Measurements from ENCODE around the gene KIF5A. TPM values are rescaled to one million over a fixed set of nuclear protein-coding genes. Genes with fewer than 3 reads are reported as not detected.

The KIF5A gene
- total and polyA plus RNA-seq, 2 of the 4 experiments (the other 2 are of a cell fraction) = 0.15 to 0.18 TPM

GRCh38 chr12:57529831-57530230 lies 20.0 kb upstream of the KIF5A start:
- H4K5ac ChIP-seq (ENCODE audit: low read depth, low read length) = no peak overlapping the region
- H2BK120ac ChIP-seq (ENCODE audit: low read depth, low read length) = no peak overlapping the region
- dilution Hi-C loops (cut with HindIII; ENCODE audit: low sequenced_read_pairs, unreplicated experiment) = no loop called here
- H3K9ac ChIP-seq (ENCODE audit: low read depth, low read length) = no peak overlapping the region
- no peak overlapping the region for H4K91ac ChIP-seq (ENCODE audit: insufficient read depth, low read depth, low read length)
- DNase-seq = no peak
- no peaks in the 10 kb centered on the region for H3K27me3 ChIP-seq (ENCODE audit: control insufficient read depth, insufficient read depth, low read length)
- ChIA-PET POLR2A (ENCODE audit: unreplicated experiment) (no interaction called here), CTCF (no interaction called here)
- WGBS, 2 experiments (ENCODE audit: extremely low coverage in 2 of 2, insufficient read length in 1 of 2) = no CpG with 5 or more reads among the region's 6 CpGs
- H2AK9ac ChIP-seq (replicated peaks; ENCODE audit: low read depth, low read length, poor library complexity) = no peak overlapping the region
- H3K14ac ChIP-seq (replicated peaks; ENCODE audit: low read depth, low read length) = no peak overlapping the region
- no peaks in the 10 kb centered on the region; the same call in 1 of the 2 replicates for H3K9me1 ChIP-seq (ENCODE audit: insufficient read depth, low read length)
- H3K18ac ChIP-seq (ENCODE audit: low read depth, low read length) = no peak overlapping the region
- no peaks in the 10 kb centered on the region; the same call in 1 of the 2 replicates for H3K4me1 ChIP-seq (ENCODE audit: control insufficient read depth, insufficient read depth, low read length)
- H3K36me3 ChIP-seq (ENCODE audit: control insufficient read depth, insufficient read depth, low read length) = peaks cover 81% of the 10 kb centered on the region
- intact Hi-C loops (cut with micrococcal nuclease) = no loop called here
- H3K79me1 ChIP-seq (ENCODE audit: low read depth in 1 of 2, low read length in 2 of 2) = peaks cover 9 to 42% of the 10 kb centered on the region in 2 experiments
- H4K20me1 ChIP-seq (ENCODE audit: insufficient read depth, low read length) = peaks cover 8% of the 10 kb centered on the region
- H4K8ac ChIP-seq (ENCODE audit: low read depth in 2 of 2, low read length in 2 of 2) = no peak overlapping the region
- H2BK15ac ChIP-seq (ENCODE audit: low read depth, low read length) = no peak overlapping the region
- H3K9me3 ChIP-seq (ENCODE audit: control insufficient read depth, insufficient read depth, low read length) = no peaks in the 10 kb centered on the region
- no peak overlapping the region for H2AK5ac ChIP-seq (ENCODE audit: low read depth, low read length)
- no peak for TF ChIP-seq RFX5 (IDR thresholded peaks at IDR 0.05; ENCODE audit: low read depth, low read length)
- no peak for TF ChIP-seq FOS (IDR thresholded peaks at IDR 0.05; ENCODE audit: low read depth, low read length)
- peak; percentile 22; the same call in 1 of the 2 replicates for TF ChIP-seq CEBPB (IDR thresholded peaks at IDR 0.05; ENCODE audit: low read depth, low read length)
- no peak for TF ChIP-seq MAFK (IDR thresholded peaks at IDR 0.05; ENCODE audit: low read depth, low read length)
- TF ChIP-seq USF2 (IDR thresholded peaks at IDR 0.05; ENCODE audit: low read depth, low read length) = no peak
- TF ChIP-seq ELK1 (IDR thresholded peaks at IDR 0.05; ENCODE audit: borderline replicate concordance, low read depth, low read length) = no peak
- no peak overlapping the region for H3K4me3 ChIP-seq (ENCODE audit: insufficient read depth, low read depth, low read length)
- in situ Hi-C loops (cut with MboI; ENCODE audit: low sequenced_read_pairs) = no loop called here
- ATAC-seq (ENCODE audit: low read depth) = no peak
- H3K27ac ChIP-seq (ENCODE audit: insufficient read depth, low read length) = no peak overlapping the region
- BruUV-seq (replicated peaks) = no TSS peak
- H3K4me2 ChIP-seq (ENCODE audit: low read depth, low read length) = no peak overlapping the region
- no peak overlapping the region for H3K4ac ChIP-seq (ENCODE audit: low read depth, low read length)
- H2BK5ac ChIP-seq (ENCODE audit: low read depth, low read length, poor library complexity, severe bottlenecking) = no peak overlapping the region
- H2BK20ac ChIP-seq (ENCODE audit: low read depth, low read length) = no peak overlapping the region
- no peak overlapping the region for H3K56ac ChIP-seq (ENCODE audit: extremely low read depth, insufficient read depth, low read length)
- H3K23ac ChIP-seq (ENCODE audit: low read depth, low read length) = no peak overlapping the region
- no peak overlapping the region for H2AFZ ChIP-seq (replicated peaks; ENCODE audit: low read length, poor library complexity)
